Nephron progenitor cell (in vitro differentiated cells): Measurements from ENCODE around the gene PPP1R14C.
A peak's percentile ranks its signal among the peaks of the same experiment; 100 is the strongest.

Experiments
- DNase-seq: peaks from one replicate; pipeline ENCODE4 v3.0.0; 2021
- H3K27ac Mint-ChIP-seq: 2 replicates; pipeline ENCODE4 v1.8.0; 2021; ENCODE audit warnings: mild to moderate bottlenecking, moderate library complexity, mixed read lengths
- H3K27me3 Mint-ChIP-seq: 2 replicates; pipeline ENCODE4 v1.8.0; 2021; ENCODE audit warnings: mild to moderate bottlenecking, low read depth, mixed read lengths; ENCODE audit not compliant: poor library complexity
- H3K36me3 Mint-ChIP-seq: 2 replicates; pipeline ENCODE4 v1.8.0; 2021; ENCODE audit warnings: low read depth, mixed read lengths
- H3K4me1 Mint-ChIP-seq: 2 replicates; pipeline ENCODE4 v1.8.0; 2021; ENCODE audit warnings: mixed read lengths
- H3K4me3 Mint-ChIP-seq: 2 replicates; pipeline ENCODE4 v1.8.0; 2021; ENCODE audit warnings: mild to moderate bottlenecking, moderate library complexity, mixed read lengths
- H3K9me3 Mint-ChIP-seq: 2 replicates; pipeline ENCODE4 v1.8.0; 2021; ENCODE audit warnings: mild to moderate bottlenecking, moderate library complexity, mixed read lengths
- CTCF ChIP-seq: fragments of 200-600 bp; sonication (generic); IDR thresholded peaks from 2 replicates; pipeline ENCODE4 v1.5.0; 2021; ENCODE audit warnings: antibody characterized with exemption

Gene PPP1R14C

GRCh38 chr6:150245148-150245935, 102.5 kb downstream of the PPP1R14C start:
- Mint-ChIP-seq H3K27me3 (peaks cover 4% of the 10 kb centered on the region), H3K4me1 (peaks cover 23% of the 10 kb centered on the region), H3K9me3 (peaks cover 28% of the 10 kb centered on the region), H3K36me3 (peaks cover 24% of the 10 kb centered on the region), H3K4me3 (no peak overlapping the region), H3K27ac (no peak overlapping the region)
- no peak for DNase-seq
- no peak for TF ChIP-seq CTCF

DNA sequence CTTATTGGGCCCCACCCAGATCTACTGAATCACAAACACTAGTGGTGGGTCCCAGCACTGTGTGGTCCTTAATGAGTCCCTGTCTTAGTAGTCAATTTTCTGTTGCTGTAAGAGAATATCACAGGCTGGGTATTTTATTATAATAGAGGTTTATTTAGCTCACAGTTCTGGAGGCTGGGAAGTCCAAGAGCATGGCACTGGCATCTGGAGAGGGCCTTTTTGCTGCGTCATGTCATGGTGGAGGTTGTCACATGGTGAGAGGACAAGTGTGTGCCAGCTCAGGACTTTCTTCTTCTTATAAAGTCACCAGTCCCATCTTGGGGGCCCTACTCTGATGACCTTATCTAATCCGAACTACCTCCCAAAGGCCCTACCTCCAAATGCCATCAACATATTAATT, 105.0 kb downstream of the PPP1R14C start:
- Mint-ChIP-seq H3K4me1 (peaks cover 38% of the 10 kb centered on the region), H3K4me3 (no peak overlapping the region), H3K27ac (no peak overlapping the region), H3K27me3 (peaks cover 6% of the 10 kb centered on the region), H3K9me3 (peaks cover 25% of the 10 kb centered on the region), H3K36me3 (peaks cover 31% of the 10 kb centered on the region)
- no peak for TF ChIP-seq CTCF
- DNase-seq: no peak

DNA sequence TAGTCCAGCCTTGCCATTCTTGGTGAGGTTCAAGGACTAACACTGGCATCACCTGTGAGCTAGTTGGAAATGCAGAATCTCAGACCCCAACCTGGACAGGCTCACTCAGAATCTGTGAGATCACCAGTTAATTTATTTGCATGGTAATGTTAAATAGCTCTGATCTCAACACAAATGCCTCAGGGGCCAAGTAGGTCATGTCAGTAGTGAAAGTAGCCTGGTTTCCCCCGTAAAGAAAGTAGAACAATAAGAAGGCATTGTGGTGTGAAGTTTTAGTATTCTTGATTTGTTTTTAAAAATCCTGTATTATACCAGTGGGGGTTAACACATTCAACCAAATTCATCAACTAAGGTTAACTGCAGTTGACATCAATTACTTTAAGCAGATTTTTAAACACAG, 105.5 kb downstream of the PPP1R14C start:
- TF ChIP-seq CTCF: no peak
- peaks cover 25% of the 10 kb centered on the region for H3K9me3 Mint-ChIP-seq
- no peak overlapping the region for H3K27ac Mint-ChIP-seq
- peaks cover 31% of the 10 kb centered on the region for H3K36me3 Mint-ChIP-seq
- peaks cover 43% of the 10 kb centered on the region for H3K4me1 Mint-ChIP-seq
- H3K27me3 Mint-ChIP-seq: peaks cover 9% of the 10 kb centered on the region
- DNase-seq: no peak
- H3K4me3 Mint-ChIP-seq: no peak overlapping the region

- peaks cover 31% of the 10 kb centered on the region for H3K36me3 Mint-ChIP-seq
- DNase-seq: no peak
- H3K27me3 Mint-ChIP-seq: peaks cover 13% of the 10 kb centered on the region
- peaks cover 25% of the 10 kb centered on the region for H3K9me3 Mint-ChIP-seq
- H3K4me3 Mint-ChIP-seq: no peak overlapping the region
- no peak overlapping the region for H3K27ac Mint-ChIP-seq
- no peak for TF ChIP-seq CTCF
- peaks cover 42% of the 10 kb centered on the region for H3K4me1 Mint-ChIP-seq
Measured at GRCh38 chr6:150249261-150249660, 106.4 kb downstream of the PPP1R14C start.

DNA sequence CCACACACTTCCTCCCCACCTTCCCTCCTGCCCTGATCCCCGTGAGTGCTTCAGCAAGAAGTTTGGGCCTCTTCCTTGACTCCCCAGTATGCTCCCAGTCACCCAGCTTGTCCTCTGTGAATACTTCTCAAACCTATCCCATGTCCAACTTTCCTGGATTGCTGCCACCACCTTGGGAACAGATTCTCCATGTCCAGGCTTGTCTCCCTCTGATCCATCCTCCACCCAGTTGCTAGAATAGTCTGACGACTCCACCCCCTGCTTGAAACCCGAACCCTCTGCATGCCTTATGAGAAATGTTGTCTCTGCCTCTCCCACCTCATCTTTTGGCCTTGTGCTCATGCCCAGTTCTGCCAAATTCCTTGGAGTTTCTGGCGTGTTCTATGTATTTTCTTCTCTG, 108.0 kb downstream of the PPP1R14C start:
- peaks cover 31% of the 10 kb centered on the region for H3K36me3 Mint-ChIP-seq
- DNase-seq: peak; percentile 23
- peak overlapping the region; percentile 7 for H3K27ac Mint-ChIP-seq

More for the DNA sequence above, 108.0 kb downstream of the PPP1R14C start:
- H3K4me1 Mint-ChIP-seq: peaks cover 31% of the 10 kb centered on the region
- H3K9me3 Mint-ChIP-seq: peaks cover 25% of the 10 kb centered on the region
- TF ChIP-seq CTCF: no peak
- no peak overlapping the region for H3K4me3 Mint-ChIP-seq
- H3K27me3 Mint-ChIP-seq: peaks cover 20% of the 10 kb centered on the region
